NOMO-1 treated with DMSO at 0.1 percent for 48 hours (cell line): Measurements from ENCODE around the gene PROKR1.
"Not testable (repeated sequence)": the region's sequence is repeated elsewhere in the genome, so short reads cannot be mapped to it uniquely, and the experiment has no call there.

Source experiments
- DNase-seq: peaks from one replicate; lab custom pipeline; 2025; ENCODE audit not compliant: unreplicated experiment; lab: John Stamatoyannopoulos, UW

PROKR1 gene

GRCh38 chr2:68643011-68643873 lies at the start of gene PROKR1:
PROKR1 (plus strand) TSS chr2:68643579; CDS start chr2:68645822, 2,243 bp downstream.
- no peak for DNase-seq

- peak; percentile 58 for DNase-seq
These were observed 49.3 kb upstream of the PROKR1 start for GRCh38 chr2:68594041-68594440.

GRCh38 chr2:68594674-68595492 lies 48.5 kb upstream of the PROKR1 start:
- DNase-seq, result peak; percentile 13

GRCh38 chr2:68595493-68595785 lies 47.9 kb upstream of the PROKR1 start:
- not testable (repeated sequence) for DNase-seq

GRCh38 chr2:68600495-68600894 lies 42.9 kb upstream of the PROKR1 start:
- DNase-seq, result not testable (repeated sequence)

- no peak for DNase-seq
These were observed 40.3 kb upstream of the PROKR1 start for GRCh38 chr2:68603059-68603458.

- no peak for DNase-seq
These were observed 39.3 kb upstream of the PROKR1 start for GRCh38 chr2:68604077-68604476.

- no peak for DNase-seq
These were observed 37.4 kb upstream of the PROKR1 start for GRCh38 chr2:68605939-68606338.

- no peak for DNase-seq
These were observed 36.6 kb upstream of the PROKR1 start for GRCh38 chr2:68606759-68607158.

GRCh38 chr2:68607837-68608236 lies 35.5 kb upstream of the PROKR1 start:
- DNase-seq, result no peak

GRCh38 chr2:68612765-68613519 lies 30.4 kb upstream of the PROKR1 start:
- no peak for DNase-seq

- DNase-seq, result peak; percentile 5
These were observed 22.6 kb upstream of the PROKR1 start for GRCh38 chr2:68620772-68621171.

GRCh38 chr2:68623820-68624219 lies 19.6 kb upstream of the PROKR1 start:
- no peak for DNase-seq

- DNase-seq, result no peak
These were observed 15.8 kb upstream of the PROKR1 start for GRCh38 chr2:68627615-68628014.

GRCh38 chr2:68632021-68632420 lies 11.4 kb upstream of the PROKR1 start:
- DNase-seq, result no peak

- no peak for DNase-seq
These were observed 6.3 kb upstream of the PROKR1 start for GRCh38 chr2:68637047-68637446.

- no peak for DNase-seq
These were observed 601 bp downstream of the PROKR1 start for GRCh38 chr2:68643874-68644485.

- no peak for DNase-seq
These were observed 2.1 kb downstream of the PROKR1 start for GRCh38 chr2:68645523-68645922.

- no peak for DNase-seq
These were observed 2.9 kb downstream of the PROKR1 start for GRCh38 chr2:68646303-68646702.

- DNase-seq, result no peak
These were observed 7.3 kb downstream of the PROKR1 start for GRCh38 chr2:68650645-68651044.

GRCh38 chr2:68653034-68653433 lies 9.7 kb downstream of the PROKR1 start:
- no peak for DNase-seq
